Caco-2 (cell line): ENCODE data around the gene TNFSF11. TPM values are rescaled to one million over a fixed set of nuclear protein-coding genes. Genes with fewer than 3 reads are reported as not detected.

Experiments
- BruUV-seq: library from RNA; stranded (reverse); fragments of 400-500 nt; replicated peaks from 2 replicates; lab custom pipeline; 2021; lab: Mats Ljungman, UMichigan
- CTCF ChIA-PET: fragments of 300-600 bp; sonication (Branson Sonifier 250); formaldehyde crosslinking; loops from one replicate; lab custom pipeline; 2022; ENCODE audit warnings: antibody characterized with exemption; lab: Charles Lee
- POLR2A ChIA-PET: fragments of 300-600 bp; sonication (Branson Sonifier 250); formaldehyde crosslinking; loops from one replicate; lab custom pipeline; 2022; ENCODE audit warnings: antibody characterized with exemption; lab: Charles Lee
- DNase-seq, 2 experiments: peaks; one replicate each; pipeline versions ENCODE4 v3.0.0 to v3.0.0-alpha.2; 2020 to 2022
- H3K27me3 ChIP-seq: replicated peaks from 2 replicates; pipeline ENCODE4 v1.6.0; 2011; ENCODE audit warnings: low read length; ENCODE audit not compliant: control insufficient read depth, insufficient read depth
- H3K36me3 ChIP-seq: 2 replicates; pipeline ENCODE4 v1.5.1; 2011; ENCODE audit warnings: low read length; ENCODE audit not compliant: control insufficient read depth, insufficient read depth
- H3K4me1 ChIP-seq: fragments of 250-450 bp; sonication (Bioruptor Pico); 2 replicates; pipeline ENCODE4 v1.5.1; 2020; ENCODE audit warnings: mild to moderate bottlenecking
- H3K4me3 ChIP-seq: 2 replicates; pipeline ENCODE4 v1.5.1; 2011; ENCODE audit warnings: low read depth, mild to moderate bottlenecking, control low read depth, low read length
- H3K9me3 ChIP-seq: fragments of 250-450 bp; sonication (Bioruptor Pico); 2 replicates; pipeline ENCODE4 v1.5.1; 2020; ENCODE audit warnings: mild to moderate bottlenecking, moderate library complexity
- H3K27ac Mint-ChIP-seq: one replicate; pipeline ENCODE4 v1.8.0; 2022; ENCODE audit warnings: mixed read lengths; ENCODE audit not compliant: unreplicated experiment
- H3K27me3 Mint-ChIP-seq: one replicate; pipeline ENCODE4 v1.8.0; 2022; ENCODE audit warnings: mixed read lengths; ENCODE audit not compliant: insufficient read depth, unreplicated experiment
- H3K36me3 Mint-ChIP-seq: one replicate; pipeline ENCODE4 v1.8.0; 2022; ENCODE audit warnings: mild to moderate bottlenecking, mixed read lengths; ENCODE audit not compliant: insufficient read depth, unreplicated experiment
- H3K4me1 Mint-ChIP-seq: one replicate; pipeline ENCODE4 v1.8.0; 2022; ENCODE audit warnings: low read depth, mixed read lengths; ENCODE audit not compliant: unreplicated experiment
- H3K4me3 Mint-ChIP-seq: one replicate; pipeline ENCODE4 v1.8.0; 2022; ENCODE audit warnings: mild to moderate bottlenecking, moderate library complexity, mixed read lengths; ENCODE audit not compliant: unreplicated experiment
- H3K9me3 Mint-ChIP-seq: one replicate; pipeline ENCODE4 v1.8.0; 2022; ENCODE audit warnings: mixed read lengths; ENCODE audit not compliant: unreplicated experiment
- intact Hi-C: fragments of 100-400 bp; cut with micrococcal nuclease; formaldehyde crosslinking; loops from one replicate; pipeline ENCODE4 v1.10.0; 2022; ENCODE audit not compliant: unreplicated experiment
- total RNA-seq: library from RNA; stranded (reverse); gene quantifications from 2 replicates; pipeline ENCODE4 v1.2.3, GENCODE V29; 2022
- TF ChIP-seq, protein P1 (sequence below), 2 experiments: fragments of 200-600 bp in 1 of 2; IDR thresholded peaks; 1 replicate in 1 of 2; 2 replicates in 1 of 2; pipeline versions ENCODE4 v1.5.1 to v1.8.0; 2011 to 2022; ENCODE audit warnings: antibody characterized with exemption in 1 of 2, control low read depth in 1 of 2, inconsistent platforms in 1 of 2, low read depth in 1 of 2, low read length in 1 of 2, mild to moderate bottlenecking in 1 of 2, moderate library complexity in 1 of 2; ENCODE audit not compliant: insufficient read depth in 1 of 2, severe bottlenecking in 1 of 2, unreplicated experiment in 1 of 2

The TNFSF11 gene
- total RNA-seq, 1 experiment from 2014 or later, result not detected

DNA sequence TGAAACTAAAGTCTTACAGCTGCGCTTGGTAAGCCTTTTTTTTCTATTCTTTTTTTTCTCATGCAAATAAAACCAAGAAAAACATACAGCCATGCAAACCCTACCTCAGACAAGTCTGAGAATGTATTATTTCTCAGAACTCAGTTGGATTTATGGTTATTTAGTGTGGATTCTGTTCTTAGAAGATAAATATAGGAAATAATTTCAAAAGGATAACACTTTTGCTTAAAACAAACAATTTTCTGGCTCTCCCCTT, 40.7 kb upstream of the TNFSF11 start:
- no TSS peak for BruUV-seq
- H3K36me3 ChIP-seq, result no peaks in the 10 kb centered on the region
- intact Hi-C loops, result no loop called here
- no peaks in the 10 kb centered on the region for H3K27me3 ChIP-seq
- no peaks in the 10 kb centered on the region for H3K9me3 ChIP-seq
- H3K4me3 ChIP-seq, result no peak overlapping the region
- no peaks in the 10 kb centered on the region for H3K4me1 Mint-ChIP-seq
- no peaks in the 10 kb centered on the region for H3K4me1 ChIP-seq
- no peak overlapping the region for H3K27ac Mint-ChIP-seq
- no peak overlapping the region for H3K4me3 Mint-ChIP-seq
- peaks cover 4% of the 10 kb centered on the region for H3K27me3 Mint-ChIP-seq
- POLR2A ChIA-PET, result interaction anchor here (0.7 kb wide), 1 partner anchor 1547 kb away, joined by 3 read pairs; no protein-coding TSS in a partner anchor
- DNase-seq, result no peak
- no peaks in the 10 kb centered on the region for H3K36me3 Mint-ChIP-seq
- TF ChIP-seq, protein P1, sequence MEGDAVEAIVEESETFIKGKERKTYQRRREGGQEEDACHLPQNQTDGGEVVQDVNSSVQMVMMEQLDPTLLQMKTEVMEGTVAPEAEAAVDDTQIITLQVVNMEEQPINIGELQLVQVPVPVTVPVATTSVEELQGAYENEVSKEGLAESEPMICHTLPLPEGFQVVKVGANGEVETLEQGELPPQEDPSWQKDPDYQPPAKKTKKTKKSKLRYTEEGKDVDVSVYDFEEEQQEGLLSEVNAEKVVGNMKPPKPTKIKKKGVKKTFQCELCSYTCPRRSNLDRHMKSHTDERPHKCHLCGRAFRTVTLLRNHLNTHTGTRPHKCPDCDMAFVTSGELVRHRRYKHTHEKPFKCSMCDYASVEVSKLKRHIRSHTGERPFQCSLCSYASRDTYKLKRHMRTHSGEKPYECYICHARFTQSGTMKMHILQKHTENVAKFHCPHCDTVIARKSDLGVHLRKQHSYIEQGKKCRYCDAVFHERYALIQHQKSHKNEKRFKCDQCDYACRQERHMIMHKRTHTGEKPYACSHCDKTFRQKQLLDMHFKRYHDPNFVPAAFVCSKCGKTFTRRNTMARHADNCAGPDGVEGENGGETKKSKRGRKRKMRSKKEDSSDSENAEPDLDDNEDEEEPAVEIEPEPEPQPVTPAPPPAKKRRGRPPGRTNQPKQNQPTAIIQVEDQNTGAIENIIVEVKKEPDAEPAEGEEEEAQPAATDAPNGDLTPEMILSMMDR (IDR thresholded peaks at IDR 0.05; ENCODE audit: insufficient read depth in 1 of 2, low read depth in 1 of 2, low read length in 1 of 2, severe bottlenecking in 1 of 2, unreplicated experiment in 1 of 2), result no peak
- CTCF ChIA-PET, result no interaction called here
- H3K9me3 Mint-ChIP-seq, result no peaks in the 10 kb centered on the region

DNA sequence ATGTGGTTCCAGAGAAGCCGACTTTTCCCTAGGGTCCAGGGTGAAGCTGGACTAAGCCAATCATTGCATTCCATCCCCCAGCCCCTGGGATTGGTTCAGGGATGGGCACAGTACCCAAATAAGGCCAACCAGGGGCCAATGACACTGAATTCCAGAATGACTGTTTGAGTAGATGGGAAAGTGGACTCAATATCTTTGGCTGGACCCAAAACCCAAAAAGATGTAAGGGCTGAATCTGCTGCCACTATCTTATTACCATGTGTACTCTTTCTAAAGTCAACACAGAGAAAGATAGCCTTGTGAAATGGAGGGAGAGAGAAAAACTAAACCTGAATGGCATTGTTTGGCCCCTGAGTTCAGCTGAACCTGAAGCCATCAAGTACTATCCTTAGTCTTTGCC, 39.2 kb upstream of the TNFSF11 start:
- H3K4me1 Mint-ChIP-seq, result no peaks in the 10 kb centered on the region

DNA sequence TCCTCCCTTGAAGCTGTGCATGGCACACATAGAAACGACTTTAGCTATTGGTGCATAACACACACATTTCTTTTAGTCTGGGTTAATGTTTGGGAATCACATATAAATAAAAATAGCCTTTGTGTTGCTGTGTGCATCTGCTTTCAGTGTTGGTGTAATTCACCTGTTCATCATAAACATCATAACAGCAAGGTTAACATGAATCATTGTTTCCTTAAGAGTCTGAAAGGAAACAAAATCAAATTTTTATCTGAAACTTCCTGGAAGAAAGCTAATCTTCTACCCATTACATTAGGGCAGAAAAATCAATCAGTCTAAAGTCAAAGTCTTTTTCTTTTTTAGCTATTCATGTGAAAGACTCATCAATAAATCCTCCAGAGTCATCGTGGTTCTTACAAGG, 35.0 kb upstream of the TNFSF11 start:
- CTCF ChIA-PET, result no interaction called here
- Histone ChIP-seq H3K4me3 (no peak overlapping the region), H3K9me3 (no peaks in the 10 kb centered on the region), H3K36me3 (no peaks in the 10 kb centered on the region), H3K4me1 (no peaks in the 10 kb centered on the region), H3K27me3 (no peaks in the 10 kb centered on the region)
- TF ChIP-seq, protein P1 (IDR thresholded peaks at IDR 0.05; ENCODE audit: insufficient read depth in 1 of 2, low read depth in 1 of 2, low read length in 1 of 2, severe bottlenecking in 1 of 2, unreplicated experiment in 1 of 2), result no peak
- H3K27me3 Mint-ChIP-seq, result peaks cover 3% of the 10 kb centered on the region
- no peak overlapping the region for H3K4me3 Mint-ChIP-seq
- DNase-seq, result no peak
- POLR2A ChIA-PET, result no interaction called here
- H3K27ac Mint-ChIP-seq, result no peak overlapping the region
- no peaks in the 10 kb centered on the region for H3K36me3 Mint-ChIP-seq
- no peaks in the 10 kb centered on the region for H3K4me1 Mint-ChIP-seq
- intact Hi-C loops, result no loop called here
- no TSS peak for BruUV-seq
- no peaks in the 10 kb centered on the region for H3K9me3 Mint-ChIP-seq

More for the DNA sequence above, 39.2 kb upstream of the TNFSF11 start:
- Mint-ChIP-seq H3K4me3 (no peak overlapping the region), H3K9me3 (no peaks in the 10 kb centered on the region), H3K27me3 (peaks cover 6% of the 10 kb centered on the region), H3K27ac (no peak overlapping the region), H3K36me3 (no peaks in the 10 kb centered on the region)
- H3K4me3 ChIP-seq, result no peak overlapping the region
- TF ChIP-seq, protein P1 (IDR thresholded peaks at IDR 0.05; ENCODE audit: insufficient read depth in 1 of 2, low read depth in 1 of 2, low read length in 1 of 2, severe bottlenecking in 1 of 2, unreplicated experiment in 1 of 2), result no peak
- H3K9me3 ChIP-seq, result no peaks in the 10 kb centered on the region
- no peaks in the 10 kb centered on the region for H3K4me1 ChIP-seq
- no TSS peak for BruUV-seq
- no peak for DNase-seq
- H3K36me3 ChIP-seq, result no peaks in the 10 kb centered on the region
- ChIA-PET POLR2A (no interaction called here), CTCF (no interaction called here)
- intact Hi-C loops, result no loop called here
- H3K27me3 ChIP-seq, result no peaks in the 10 kb centered on the region
